ENCODE data around the gene MED29. TPM values are rescaled to one million over a fixed set of nuclear protein-coding genes. Genes with fewer than 3 reads are reported as not detected.

MED29 gene
- total and polyA plus RNA-seq, 2 of the 13 experiments (the other 11 are each of a cell fraction or from before 2014, with no cell fraction given), result 14.0 to 19.7 TPM

DNA sequence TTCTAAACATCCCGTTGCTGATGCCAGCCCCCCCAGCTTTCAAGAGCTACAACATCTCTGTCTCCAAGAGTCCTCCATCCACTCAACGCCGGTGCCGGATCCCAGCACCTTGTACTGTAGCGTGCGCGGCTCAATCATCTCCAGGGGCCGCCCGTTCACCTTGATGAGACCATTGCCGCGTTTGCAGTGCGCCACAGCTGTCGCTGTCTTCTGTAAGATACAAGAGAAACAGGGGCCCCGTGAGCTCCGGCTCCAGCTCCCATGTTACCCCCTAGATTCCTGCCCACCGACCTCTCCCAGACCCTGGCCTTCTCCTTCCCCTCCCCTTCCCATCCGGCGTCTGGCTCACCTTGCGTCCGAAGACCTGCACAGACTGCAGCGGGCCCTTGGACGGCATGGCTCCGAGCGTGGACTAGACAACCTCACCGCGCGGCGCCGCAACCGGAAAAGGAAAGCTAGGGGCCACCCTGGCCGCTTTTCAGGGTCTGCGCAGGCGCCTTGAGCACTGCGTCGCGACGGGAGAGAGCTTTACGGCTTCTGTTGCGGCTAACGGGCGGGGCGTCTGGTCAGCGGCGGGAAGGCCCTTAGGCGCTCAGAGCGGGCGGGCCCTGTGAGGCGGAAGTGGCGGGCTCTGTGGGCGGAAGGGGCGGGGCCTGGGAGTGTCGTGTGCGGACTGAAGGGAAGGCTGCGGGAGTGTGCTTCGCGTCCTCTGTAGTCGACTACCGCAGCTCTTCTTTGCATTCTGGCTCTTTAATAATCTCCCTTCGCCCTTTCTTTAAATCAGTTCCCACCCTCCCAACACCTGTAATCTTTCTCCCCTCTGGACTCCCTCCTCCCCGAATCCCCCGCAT, 44.5 kb downstream of the MED29 start, which contains the start of gene RPS16 (continued):
- no peak for TF ChIP-seq SNAI1 (CRISPR knock-in tag; IDR thresholded peaks at IDR 0.05; ENCODE audit: borderline replicate concordance)
- peak; percentile 93 for TF ChIP-seq ZNF607 (CRISPR knock-in tag; IDR thresholded peaks at IDR 0.05; ENCODE audit: borderline replicate concordance)
- TF ChIP-seq KLF15 (CRISPR knock-in tag; IDR thresholded peaks at IDR 0.05; ENCODE audit: borderline replicate concordance), result peak; percentile 55; the same call in 1 of the 2 replicates
- TF ChIP-seq REL (CRISPR knock-in tag; conservative IDR thresholded peaks at IDR 0.05), result peak; percentile 84; the same call in 1 of the 2 replicates
- peak; percentile 84 for TF ChIP-seq GTF2F1 (IDR thresholded peaks at IDR 0.05; ENCODE audit: low read length)
- no peak for TF ChIP-seq KAT2B (IDR thresholded peaks at IDR 0.05; ENCODE audit: borderline replicate concordance, low read depth, low read length)
- peak; percentile 87; the same call in 1 of the 2 replicates for TF ChIP-seq HOXA9 (CRISPR knock-in tag; IDR thresholded peaks at IDR 0.05; ENCODE audit: borderline replicate concordance)
- TF ChIP-seq ZNF205 (CRISPR knock-in tag; IDR thresholded peaks at IDR 0.05), result peak; percentile 59; the same call in 1 of the 2 replicates
- TF ChIP-seq, protein P1, sequence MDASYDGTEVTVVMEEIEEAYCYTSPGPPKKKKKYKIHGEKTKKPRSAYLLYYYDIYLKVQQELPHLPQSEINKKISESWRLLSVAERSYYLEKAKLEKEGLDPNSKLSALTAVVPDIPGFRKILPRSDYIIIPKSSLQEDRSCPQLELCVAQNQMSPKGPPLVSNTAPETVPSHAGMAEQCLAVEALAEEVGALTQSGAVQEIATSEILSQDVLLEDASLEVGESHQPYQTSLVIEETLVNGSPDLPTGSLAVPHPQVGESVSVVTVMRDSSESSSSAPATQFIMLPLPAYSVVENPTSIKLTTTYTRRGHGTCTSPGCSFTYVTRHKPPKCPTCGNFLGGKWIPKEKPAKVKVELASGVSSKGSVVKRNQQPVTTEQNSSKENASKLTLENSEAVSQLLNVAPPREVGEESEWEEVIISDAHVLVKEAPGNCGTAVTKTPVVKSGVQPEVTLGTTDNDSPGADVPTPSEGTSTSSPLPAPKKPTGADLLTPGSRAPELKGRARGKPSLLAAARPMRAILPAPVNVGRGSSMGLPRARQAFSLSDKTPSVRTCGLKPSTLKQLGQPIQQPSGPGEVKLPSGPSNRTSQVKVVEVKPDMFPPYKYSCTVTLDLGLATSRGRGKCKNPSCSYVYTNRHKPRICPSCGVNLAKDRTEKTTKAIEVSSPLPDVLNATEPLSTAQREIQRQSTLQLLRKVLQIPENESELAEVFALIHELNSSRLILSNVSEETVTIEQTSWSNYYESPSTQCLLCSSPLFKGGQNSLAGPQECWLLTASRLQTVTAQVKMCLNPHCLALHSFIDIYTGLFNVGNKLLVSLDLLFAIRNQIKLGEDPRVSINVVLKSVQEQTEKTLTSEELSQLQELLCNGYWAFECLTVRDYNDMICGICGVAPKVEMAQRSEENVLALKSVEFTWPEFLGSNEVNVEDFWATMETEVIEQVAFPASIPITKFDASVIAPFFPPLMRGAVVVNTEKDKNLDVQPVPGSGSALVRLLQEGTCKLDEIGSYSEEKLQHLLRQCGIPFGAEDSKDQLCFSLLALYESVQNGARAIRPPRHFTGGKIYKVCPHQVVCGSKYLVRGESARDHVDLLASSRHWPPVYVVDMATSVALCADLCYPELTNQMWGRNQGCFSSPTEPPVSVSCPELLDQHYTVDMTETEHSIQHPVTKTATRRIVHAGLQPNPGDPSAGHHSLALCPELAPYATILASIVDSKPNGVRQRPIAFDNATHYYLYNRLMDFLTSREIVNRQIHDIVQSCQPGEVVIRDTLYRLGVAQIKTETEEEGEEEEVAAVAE (CRISPR knock-in tag; IDR thresholded peaks at IDR 0.05; ENCODE audit: borderline replicate concordance), result peak; percentile 78
- TF ChIP-seq SRY (CRISPR knock-in tag; IDR thresholded peaks at IDR 0.05), result peak; percentile 92
- no peak for TF ChIP-seq FLYWCH1 (CRISPR knock-in tag; IDR thresholded peaks at IDR 0.05)
- 0 out of 2 replicates have a peak, but pooled peaks have one; percentile 81 for TF ChIP-seq MZF1 (CRISPR knock-in tag; IDR thresholded peaks at IDR 0.05; ENCODE audit: borderline replicate concordance)
- peak; percentile 85; the same call in 1 of the 2 replicates for TF ChIP-seq ZNF768 (CRISPR knock-in tag; IDR thresholded peaks at IDR 0.05)
- TF ChIP-seq ZNF441 (CRISPR knock-in tag; IDR thresholded peaks at IDR 0.05; ENCODE audit: borderline replicate concordance), result 0 out of 2 replicates have a peak, but pooled peaks have one; percentile 26
- peak; percentile 99 for TF ChIP-seq GABPB1 (CRISPR knock-in tag; IDR thresholded peaks at IDR 0.05)
- TF ChIP-seq ZSCAN31 (CRISPR knock-in tag; IDR thresholded peaks at IDR 0.05; ENCODE audit: low read depth), result peak; percentile 88
- TF ChIP-seq KLF9 (CRISPR knock-in tag; IDR thresholded peaks at IDR 0.05; ENCODE audit: low read depth), result 0 out of 2 replicates have a peak, but pooled peaks have one; percentile 28
- TF ChIP-seq MXD4 (CRISPR knock-in tag; IDR thresholded peaks at IDR 0.05), result peak; percentile 85

All from HepG2 (cell line).